GM23338 (cell line): ENCODE results near the gene EEPD1. TPM values are rescaled to one million over a fixed set of nuclear protein-coding genes. Genes with fewer than 3 reads are reported as not detected.

Experiments
- ATAC-seq: fragments of 200-7000 bp; cut with Tn5 transposase; 3 replicates; pipeline ENCODE4 v1.9.1; 2020
- DNase-seq: peaks from one replicate; pipeline ENCODE4 v3.0.0-alpha.2; 2015; ENCODE audit warnings: low spot score
- H2AFZ ChIP-seq: fragments of 200-600 bp; sonication (generic); 2 replicates; pipeline ENCODE4 v1.8.0; 2016; ENCODE audit warnings: antibody characterized with exemption, mild to moderate bottlenecking, moderate library complexity
- H3F3A ChIP-seq: fragments of 200-600 bp; sonication (generic); replicated peaks from 2 replicates; pipeline ENCODE4 v1.8.0; 2017; ENCODE audit warnings: antibody characterized with exemption, mixed run types, low read depth
- H3K27ac ChIP-seq: fragments of 200-600 bp; sonication (generic); 2 replicates; pipeline ENCODE4 v1.6.1; 2016; ENCODE audit warnings: low read depth
- H3K27me3 ChIP-seq: fragments of 200-600 bp; sonication (generic); 2 replicates; pipeline ENCODE4 v1.8.0; 2016; ENCODE audit warnings: mild to moderate bottlenecking, mixed run types, moderate library complexity; ENCODE audit not compliant: insufficient read depth
- H3K36me3 ChIP-seq: fragments of 200-600 bp; sonication (generic); 2 replicates; pipeline ENCODE4 v1.8.0; 2016; ENCODE audit warnings: mild to moderate bottlenecking; ENCODE audit not compliant: insufficient read depth
- H3K4me1 ChIP-seq: fragments of 200-600 bp; sonication (generic); 2 replicates; pipeline ENCODE4 v1.8.0; 2016; ENCODE audit warnings: mild to moderate bottlenecking, moderate library complexity; ENCODE audit not compliant: insufficient read depth
- H3K4me2 ChIP-seq: fragments of 200-600 bp; sonication (generic); 2 replicates; pipeline ENCODE4 v1.7.1; 2017; ENCODE audit warnings: mixed run types
- H3K4me3 ChIP-seq: fragments of 200-600 bp; sonication (generic); 2 replicates; pipeline ENCODE4 v1.6.1; 2016; ENCODE audit warnings: mixed run types
- H3K79me2 ChIP-seq: fragments of 200-600 bp; sonication (generic); replicated peaks from 2 replicates; pipeline ENCODE4 v1.8.0; 2017; ENCODE audit warnings: mild to moderate bottlenecking; ENCODE audit not compliant: insufficient read depth
- H3K9me2 ChIP-seq: fragments of 200-600 bp; sonication (generic); 2 replicates; pipeline ENCODE4 v1.8.0; 2017; ENCODE audit not compliant: insufficient read depth
- H4K20me1 ChIP-seq: fragments of 200-600 bp; sonication (generic); replicated peaks from 2 replicates; pipeline ENCODE4 v1.8.0; 2017; ENCODE audit warnings: mild to moderate bottlenecking; ENCODE audit not compliant: insufficient read depth
- H3K27ac Mint-ChIP-seq: 2 replicates; pipeline ENCODE4 v1.8.0; 2020; ENCODE audit warnings: inconsistent platforms, mild to moderate bottlenecking, moderate library complexity, mixed read lengths
- H3K27me3 Mint-ChIP-seq: 3 replicates; pipeline ENCODE4 v1.8.0; 2022; ENCODE audit warnings: low read depth, mild to moderate bottlenecking, moderate library complexity, mixed read lengths, inconsistent platforms; ENCODE audit not compliant: insufficient read depth, poor library complexity
- H3K36me3 Mint-ChIP-seq: 3 replicates; pipeline ENCODE4 v1.8.0; 2021; ENCODE audit warnings: low read depth, mild to moderate bottlenecking, inconsistent platforms, moderate library complexity, mixed read lengths
- H3K4me1 Mint-ChIP-seq: 3 replicates; pipeline ENCODE4 v1.8.0; 2020; ENCODE audit warnings: mild to moderate bottlenecking, inconsistent platforms, mixed read lengths
- H3K4me3 Mint-ChIP-seq: 3 replicates; pipeline ENCODE4 v1.8.0; 2021; ENCODE audit warnings: moderate library complexity, mild to moderate bottlenecking, inconsistent platforms, mixed read lengths
- H3K9me3 Mint-ChIP-seq: 3 replicates; pipeline ENCODE4 v1.8.0; 2020; ENCODE audit warnings: moderate library complexity, mild to moderate bottlenecking, inconsistent platforms, mixed read lengths
- EZH2 ChIP-seq: fragments of 200-600 bp; sonication (generic); IDR thresholded peaks from one replicate; pipeline ENCODE4 v1.8.0; 2017; ENCODE audit warnings: antibody characterized with exemption, mild to moderate bottlenecking, low read depth; ENCODE audit not compliant: unreplicated experiment
- EZH2phosphoT487 ChIP-seq: fragments of 200-600 bp; sonication (generic); IDR thresholded peaks from one replicate; pipeline ENCODE4 v1.8.1; 2018; ENCODE audit warnings: antibody characterized with exemption; ENCODE audit not compliant: unreplicated experiment
- ZNF114 ChIP-seq: fragments of 250-450 bp; sonication (Bioruptor Pico); IDR thresholded peaks from 2 replicates; pipeline ENCODE4 v1.5.0; 2020; ENCODE audit warnings: mild to moderate bottlenecking, moderate library complexity
- polyA plus RNA-seq: library from polyadenylated mRNA; unstranded; fragments of >200 nt; fragmentation: Nextera tagmentation; extraction: Ambion mirVana; gene quantifications from 2 replicates; pipeline ENCODE4 v1.2.1, GENCODE V29; 2016
- total RNA-seq: library from RNA; depleted of rRNA; stranded (reverse); fragments of >200 nt; shearing (Covaris generic); gene quantifications from 2 replicates; pipeline ENCODE4 v1.2.3, GENCODE V29; 2014
- TF ChIP-seq, protein P1 (sequence below), 2 experiments: fragments of 200-600 bp in 1 of 2; sonication (generic) in 1 of 2; conservative IDR thresholded peaks; 2 replicates each; pipeline versions ENCODE4 v1.5.1 to v1.6.1; 2016 to 2017; ENCODE audit warnings: antibody characterized with exemption in 2 of 2, low read depth in 2 of 2, mild to moderate bottlenecking in 2 of 2, moderate library complexity in 1 of 2
- TF ChIP-seq, protein P2 (sequence below): IDR thresholded peaks from one replicate; pipeline ENCODE4 v1.6.1; 2018; ENCODE audit warnings: antibody characterized with exemption; ENCODE audit not compliant: unreplicated experiment
- TF ChIP-seq, protein P3 (sequence below): IDR thresholded peaks from 2 replicates; pipeline ENCODE4 v1.6.1; 2016; ENCODE audit warnings: antibody characterized with exemption

EEPD1 gene
- total and polyA plus RNA-seq, 2 experiments from 2014 or later: 4.1 to 17.1 TPM

DNA sequence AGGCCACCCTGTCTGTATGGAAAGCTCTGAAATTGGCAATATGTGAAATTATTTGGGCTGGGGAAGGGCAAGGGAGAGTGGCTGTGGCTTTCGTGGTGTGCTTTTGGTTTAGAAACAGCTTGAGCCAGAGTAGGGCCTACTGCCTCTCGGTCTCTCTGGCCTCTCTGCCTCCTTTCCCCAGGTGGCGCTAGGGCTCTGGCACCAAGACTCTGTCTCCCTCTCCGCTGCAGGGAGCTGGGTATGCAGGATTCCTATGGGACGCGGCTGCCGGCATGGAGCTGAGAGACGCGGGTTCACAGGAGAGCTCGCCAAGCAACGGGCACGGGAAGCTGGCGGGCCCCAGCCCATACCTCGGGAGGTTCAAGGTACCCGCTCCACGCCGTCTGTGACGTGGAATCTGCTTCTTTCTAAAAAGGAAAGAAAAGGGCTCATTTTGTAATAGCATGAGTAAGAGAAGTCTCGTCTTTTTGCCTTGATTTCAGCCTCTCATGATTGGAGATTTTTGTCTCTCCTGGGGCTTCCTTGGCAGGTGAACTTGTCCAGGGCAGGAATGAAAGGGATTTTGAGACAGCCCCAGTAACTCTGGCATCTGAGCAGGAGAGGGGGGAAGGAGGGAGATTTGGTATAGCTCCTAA is 131.5 kb downstream of the EEPD1 start:
- H3K27me3 Mint-ChIP-seq: peaks cover 20% of the 10 kb centered on the region
- no peak overlapping the region for H3K27ac ChIP-seq
- H3K4me2 ChIP-seq: no peak overlapping the region
- no peaks in the 10 kb centered on the region for H3K9me3 Mint-ChIP-seq
- TF ChIP-seq EZH2phosphoT487: no peak
- TF ChIP-seq, protein P1, sequence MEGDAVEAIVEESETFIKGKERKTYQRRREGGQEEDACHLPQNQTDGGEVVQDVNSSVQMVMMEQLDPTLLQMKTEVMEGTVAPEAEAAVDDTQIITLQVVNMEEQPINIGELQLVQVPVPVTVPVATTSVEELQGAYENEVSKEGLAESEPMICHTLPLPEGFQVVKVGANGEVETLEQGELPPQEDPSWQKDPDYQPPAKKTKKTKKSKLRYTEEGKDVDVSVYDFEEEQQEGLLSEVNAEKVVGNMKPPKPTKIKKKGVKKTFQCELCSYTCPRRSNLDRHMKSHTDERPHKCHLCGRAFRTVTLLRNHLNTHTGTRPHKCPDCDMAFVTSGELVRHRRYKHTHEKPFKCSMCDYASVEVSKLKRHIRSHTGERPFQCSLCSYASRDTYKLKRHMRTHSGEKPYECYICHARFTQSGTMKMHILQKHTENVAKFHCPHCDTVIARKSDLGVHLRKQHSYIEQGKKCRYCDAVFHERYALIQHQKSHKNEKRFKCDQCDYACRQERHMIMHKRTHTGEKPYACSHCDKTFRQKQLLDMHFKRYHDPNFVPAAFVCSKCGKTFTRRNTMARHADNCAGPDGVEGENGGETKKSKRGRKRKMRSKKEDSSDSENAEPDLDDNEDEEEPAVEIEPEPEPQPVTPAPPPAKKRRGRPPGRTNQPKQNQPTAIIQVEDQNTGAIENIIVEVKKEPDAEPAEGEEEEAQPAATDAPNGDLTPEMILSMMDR (conservative IDR thresholded peaks at IDR 0.05; ENCODE audit: low read depth in 2 of 2): peak; percentile 28 to 64; a peak in 3 of 4 replicates
- no peak for TF ChIP-seq EZH2
- no peaks in the 10 kb centered on the region for H4K20me1 ChIP-seq
- no peak overlapping the region for H3K4me3 ChIP-seq
- H3K79me2 ChIP-seq: no peaks in the 10 kb centered on the region
- peaks cover 9% of the 10 kb centered on the region for H3F3A ChIP-seq
- DNase-seq: peak; percentile 63
- H3K4me1 ChIP-seq: peaks cover 49% of the 10 kb centered on the region
- ATAC-seq: peak; percentile 45
- H3K4me3 Mint-ChIP-seq: no peak overlapping the region
- H3K9me2 ChIP-seq: no peaks in the 10 kb centered on the region
- H3K27me3 ChIP-seq: no peaks in the 10 kb centered on the region
- H3K27ac Mint-ChIP-seq: no peak overlapping the region; the same call in 1 of the 2 replicates
- no peaks in the 10 kb centered on the region; the same call in 1 of the 2 replicates for H3K36me3 ChIP-seq
- no peak overlapping the region for H2AFZ ChIP-seq
- peaks cover 66% of the 10 kb centered on the region for H3K4me1 Mint-ChIP-seq
- peaks cover 14% of the 10 kb centered on the region; the same call in 2 of the 3 replicates for H3K36me3 Mint-ChIP-seq

DNA sequence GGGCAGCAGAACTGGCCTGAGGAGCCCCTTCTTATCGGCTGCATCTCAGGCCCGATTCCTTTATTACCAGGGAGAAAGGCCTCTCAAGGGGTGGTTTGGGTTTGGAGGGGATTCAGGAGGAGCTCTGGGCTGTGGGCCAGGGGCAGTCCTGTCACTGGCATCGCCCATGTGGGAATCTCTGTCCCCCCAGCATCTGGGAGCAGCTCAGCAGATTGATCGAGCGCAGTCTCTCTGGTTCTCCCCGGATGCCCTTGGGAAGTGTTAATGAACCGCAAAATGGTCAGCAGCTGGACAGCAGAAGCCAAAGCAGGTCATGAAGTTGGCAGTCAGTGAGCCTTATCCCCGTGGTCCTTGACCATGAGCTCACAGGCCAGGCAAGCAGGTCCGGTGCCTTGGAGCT is 132.2 kb downstream of the EEPD1 start:
- Histone ChIP-seq H2AFZ (no peak overlapping the region), H4K20me1 (no peaks in the 10 kb centered on the region), H3K4me2 (no peak overlapping the region), H3K36me3 (no peaks in the 10 kb centered on the region; the same call in 1 of the 2 replicates), H3K27me3 (no peaks in the 10 kb centered on the region), H3K27ac (no peak overlapping the region), H3K79me2 (no peaks in the 10 kb centered on the region), H3K4me3 (no peak overlapping the region), H3F3A (peaks cover 4% of the 10 kb centered on the region), H3K4me1 (peaks cover 42% of the 10 kb centered on the region), H3K9me2 (no peaks in the 10 kb centered on the region)
- H3K9me3 Mint-ChIP-seq: no peaks in the 10 kb centered on the region
- DNase-seq: no peak
- H3K27ac Mint-ChIP-seq: no peak overlapping the region
- TF ChIP-seq, protein P2, sequence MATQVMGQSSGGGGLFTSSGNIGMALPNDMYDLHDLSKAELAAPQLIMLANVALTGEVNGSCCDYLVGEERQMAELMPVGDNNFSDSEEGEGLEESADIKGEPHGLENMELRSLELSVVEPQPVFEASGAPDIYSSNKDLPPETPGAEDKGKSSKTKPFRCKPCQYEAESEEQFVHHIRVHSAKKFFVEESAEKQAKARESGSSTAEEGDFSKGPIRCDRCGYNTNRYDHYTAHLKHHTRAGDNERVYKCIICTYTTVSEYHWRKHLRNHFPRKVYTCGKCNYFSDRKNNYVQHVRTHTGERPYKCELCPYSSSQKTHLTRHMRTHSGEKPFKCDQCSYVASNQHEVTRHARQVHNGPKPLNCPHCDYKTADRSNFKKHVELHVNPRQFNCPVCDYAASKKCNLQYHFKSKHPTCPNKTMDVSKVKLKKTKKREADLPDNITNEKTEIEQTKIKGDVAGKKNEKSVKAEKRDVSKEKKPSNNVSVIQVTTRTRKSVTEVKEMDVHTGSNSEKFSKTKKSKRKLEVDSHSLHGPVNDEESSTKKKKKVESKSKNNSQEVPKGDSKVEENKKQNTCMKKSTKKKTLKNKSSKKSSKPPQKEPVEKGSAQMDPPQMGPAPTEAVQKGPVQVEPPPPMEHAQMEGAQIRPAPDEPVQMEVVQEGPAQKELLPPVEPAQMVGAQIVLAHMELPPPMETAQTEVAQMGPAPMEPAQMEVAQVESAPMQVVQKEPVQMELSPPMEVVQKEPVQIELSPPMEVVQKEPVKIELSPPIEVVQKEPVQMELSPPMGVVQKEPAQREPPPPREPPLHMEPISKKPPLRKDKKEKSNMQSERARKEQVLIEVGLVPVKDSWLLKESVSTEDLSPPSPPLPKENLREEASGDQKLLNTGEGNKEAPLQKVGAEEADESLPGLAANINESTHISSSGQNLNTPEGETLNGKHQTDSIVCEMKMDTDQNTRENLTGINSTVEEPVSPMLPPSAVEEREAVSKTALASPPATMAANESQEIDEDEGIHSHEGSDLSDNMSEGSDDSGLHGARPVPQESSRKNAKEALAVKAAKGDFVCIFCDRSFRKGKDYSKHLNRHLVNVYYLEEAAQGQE: no peak
- TF ChIP-seq, protein P3, sequence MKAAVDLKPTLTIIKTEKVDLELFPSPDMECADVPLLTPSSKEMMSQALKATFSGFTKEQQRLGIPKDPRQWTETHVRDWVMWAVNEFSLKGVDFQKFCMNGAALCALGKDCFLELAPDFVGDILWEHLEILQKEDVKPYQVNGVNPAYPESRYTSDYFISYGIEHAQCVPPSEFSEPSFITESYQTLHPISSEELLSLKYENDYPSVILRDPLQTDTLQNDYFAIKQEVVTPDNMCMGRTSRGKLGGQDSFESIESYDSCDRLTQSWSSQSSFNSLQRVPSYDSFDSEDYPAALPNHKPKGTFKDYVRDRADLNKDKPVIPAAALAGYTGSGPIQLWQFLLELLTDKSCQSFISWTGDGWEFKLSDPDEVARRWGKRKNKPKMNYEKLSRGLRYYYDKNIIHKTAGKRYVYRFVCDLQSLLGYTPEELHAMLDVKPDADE: no peak
- no peak for TF ChIP-seq ZNF114 (CRISPR knock-in tag)
- peaks cover 13% of the 10 kb centered on the region for H3K27me3 Mint-ChIP-seq
- no peak overlapping the region for H3K4me3 Mint-ChIP-seq
- peaks cover 14% of the 10 kb centered on the region; the same call in 2 of the 3 replicates for H3K36me3 Mint-ChIP-seq
- ATAC-seq: no peak
- H3K4me1 Mint-ChIP-seq: peaks cover 59% of the 10 kb centered on the region
